Progenitor cell of endocrine pancreas (in vitro differentiated cells): ENCODE results near the gene NHP2. TPM values are rescaled to one million over a fixed set of nuclear protein-coding genes. Genes with fewer than 3 reads are reported as not detected.

Source experiments
- DNase-seq: peaks from one replicate; pipeline ENCODE4 v3.0.0; 2021; ENCODE audit warnings: low spot score; ENCODE audit not compliant: unreplicated experiment
- H3K27ac Mint-ChIP-seq: 2 replicates; pipeline ENCODE4 v1.8.0; 2021; ENCODE audit warnings: mild to moderate bottlenecking, moderate library complexity, mixed read lengths
- H3K27me3 Mint-ChIP-seq: 2 replicates; pipeline ENCODE4 v1.8.0; 2021; ENCODE audit warnings: mixed read lengths
- H3K36me3 Mint-ChIP-seq: 2 replicates; pipeline ENCODE4 v1.8.0; 2022; ENCODE audit warnings: mixed read lengths; ENCODE audit not compliant: insufficient read depth
- H3K4me1 Mint-ChIP-seq: 2 replicates; pipeline ENCODE4 v1.8.0; 2021; ENCODE audit warnings: low read depth, mixed read lengths
- H3K4me3 Mint-ChIP-seq: 2 replicates; pipeline ENCODE4 v1.8.0; 2021; ENCODE audit warnings: low read depth, mild to moderate bottlenecking, moderate library complexity, mixed read lengths
- H3K9me3 Mint-ChIP-seq: 2 replicates; pipeline ENCODE4 v1.8.0; 2021; ENCODE audit warnings: low read depth, mixed read lengths
- total RNA-seq: library from RNA; stranded (reverse); gene quantifications from 2 replicates; pipeline ENCODE4 v1.2.1, GENCODE V29; 2021
- TF ChIP-seq, protein P1 (sequence below): fragments of 200-600 bp; sonication (generic); IDR thresholded peaks from one replicate; pipeline ENCODE4 v1.5.0; 2021; ENCODE audit warnings: antibody characterized with exemption, mild to moderate bottlenecking; ENCODE audit not compliant: unreplicated experiment

The NHP2 gene
- total RNA-seq, 1 donor from 2014 or later = 114 TPM

DNA sequence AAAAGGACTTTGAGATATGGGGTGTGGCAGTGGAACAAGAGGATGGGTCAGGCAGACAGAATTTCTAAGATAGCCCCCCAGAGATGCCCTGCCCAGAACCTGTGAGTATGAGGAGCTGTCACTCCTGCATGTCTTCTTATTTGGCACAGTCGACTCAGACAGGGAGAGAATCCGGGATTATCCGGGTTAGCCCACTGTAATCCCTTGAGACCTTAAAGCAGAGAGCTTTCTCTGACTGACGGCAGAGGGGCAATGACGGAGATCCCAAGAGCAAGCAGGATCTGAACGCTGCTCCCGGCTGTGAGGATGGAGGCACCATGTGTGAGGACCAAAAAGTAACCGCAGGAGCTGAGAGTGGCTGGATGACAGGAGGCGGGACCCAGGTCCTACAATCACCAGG lies 8.8 kb upstream of the NHP2 start:
- Mint-ChIP-seq H3K4me3 (no peak overlapping the region), H3K27ac (no peak overlapping the region), H3K9me3 (no peaks in the 10 kb centered on the region), H3K27me3 (peaks cover 28% of the 10 kb centered on the region), H3K4me1 (peaks cover 4% of the 10 kb centered on the region), H3K36me3 (no peaks in the 10 kb centered on the region)
- TF ChIP-seq, protein P1, sequence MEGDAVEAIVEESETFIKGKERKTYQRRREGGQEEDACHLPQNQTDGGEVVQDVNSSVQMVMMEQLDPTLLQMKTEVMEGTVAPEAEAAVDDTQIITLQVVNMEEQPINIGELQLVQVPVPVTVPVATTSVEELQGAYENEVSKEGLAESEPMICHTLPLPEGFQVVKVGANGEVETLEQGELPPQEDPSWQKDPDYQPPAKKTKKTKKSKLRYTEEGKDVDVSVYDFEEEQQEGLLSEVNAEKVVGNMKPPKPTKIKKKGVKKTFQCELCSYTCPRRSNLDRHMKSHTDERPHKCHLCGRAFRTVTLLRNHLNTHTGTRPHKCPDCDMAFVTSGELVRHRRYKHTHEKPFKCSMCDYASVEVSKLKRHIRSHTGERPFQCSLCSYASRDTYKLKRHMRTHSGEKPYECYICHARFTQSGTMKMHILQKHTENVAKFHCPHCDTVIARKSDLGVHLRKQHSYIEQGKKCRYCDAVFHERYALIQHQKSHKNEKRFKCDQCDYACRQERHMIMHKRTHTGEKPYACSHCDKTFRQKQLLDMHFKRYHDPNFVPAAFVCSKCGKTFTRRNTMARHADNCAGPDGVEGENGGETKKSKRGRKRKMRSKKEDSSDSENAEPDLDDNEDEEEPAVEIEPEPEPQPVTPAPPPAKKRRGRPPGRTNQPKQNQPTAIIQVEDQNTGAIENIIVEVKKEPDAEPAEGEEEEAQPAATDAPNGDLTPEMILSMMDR = no peak
- no peak for DNase-seq

DNA sequence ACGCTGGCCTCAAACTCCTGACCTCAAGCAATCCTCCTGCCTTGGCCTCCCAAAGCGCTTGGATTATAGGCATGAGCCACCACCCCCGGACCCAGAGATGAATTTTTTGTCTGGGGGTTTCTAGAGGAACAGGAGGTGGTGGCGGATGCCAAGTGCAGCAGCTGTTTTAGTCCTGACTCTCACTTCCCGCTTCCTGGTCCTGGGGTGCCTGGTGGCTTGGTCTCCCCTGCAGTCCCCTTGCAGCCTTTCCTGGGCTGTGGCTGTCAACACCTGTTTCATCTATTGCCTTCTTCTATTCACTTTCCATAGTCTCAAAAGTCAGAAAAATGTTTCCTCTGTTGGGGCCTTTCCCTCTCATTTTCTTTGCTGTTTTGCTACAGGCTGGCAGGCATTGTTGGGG lies 6.5 kb upstream of the NHP2 start:
- peak overlapping the region; percentile 63 for H3K27ac Mint-ChIP-seq
- H3K27me3 Mint-ChIP-seq = peaks cover 28% of the 10 kb centered on the region
- peaks cover 4% of the 10 kb centered on the region for H3K4me1 Mint-ChIP-seq

DNA sequence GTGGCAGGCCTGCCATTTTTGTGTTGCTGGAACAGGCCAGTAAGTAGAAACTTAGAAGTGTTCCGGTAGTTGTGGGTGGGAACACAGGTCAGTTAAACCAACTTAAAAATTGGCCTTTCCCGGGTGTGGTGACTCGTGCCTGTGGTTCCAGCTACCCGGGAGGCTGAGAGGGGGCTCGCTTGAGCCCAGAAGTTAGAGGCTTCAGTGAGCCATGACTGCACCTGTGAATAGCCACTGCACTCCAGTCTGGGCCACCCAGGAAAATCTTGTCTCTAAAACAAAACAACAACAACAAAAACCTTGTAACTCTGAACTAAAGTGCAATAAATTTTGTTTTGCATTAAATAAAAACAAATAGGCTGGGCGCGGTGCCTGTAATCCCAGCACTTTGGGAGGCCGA lies 1.4 kb upstream of the NHP2 start:
- H3K9me3 Mint-ChIP-seq = no peaks in the 10 kb centered on the region
- no peaks in the 10 kb centered on the region for H3K27me3 Mint-ChIP-seq
- DNase-seq = no peak
- H3K4me1 Mint-ChIP-seq = peaks cover 8% of the 10 kb centered on the region
- H3K36me3 Mint-ChIP-seq = peaks cover 4% of the 10 kb centered on the region
- H3K27ac Mint-ChIP-seq = no peak overlapping the region
- TF ChIP-seq, protein P1 = no peak
- H3K4me3 Mint-ChIP-seq = no peak overlapping the region

More for the DNA sequence above, 6.5 kb upstream of the NHP2 start:
- Mint-ChIP-seq H3K4me3 (no peak overlapping the region), H3K36me3 (no peaks in the 10 kb centered on the region), H3K9me3 (no peaks in the 10 kb centered on the region)
- DNase-seq = no peak
- TF ChIP-seq, protein P1 = no peak

GRCh38 chr5:178152491-178153444 lies 917 bp downstream of the NHP2 start:
- TF ChIP-seq, protein P1 = no peak
- Mint-ChIP-seq H3K27me3 (no peaks in the 10 kb centered on the region), H3K27ac (peak overlapping the region; percentile 76), H3K4me3 (peak overlapping the region; percentile 95), H3K4me1 (peaks cover 8% of the 10 kb centered on the region), H3K9me3 (no peaks in the 10 kb centered on the region), H3K36me3 (peaks cover 6% of the 10 kb centered on the region)
- no peak for DNase-seq

DNA sequence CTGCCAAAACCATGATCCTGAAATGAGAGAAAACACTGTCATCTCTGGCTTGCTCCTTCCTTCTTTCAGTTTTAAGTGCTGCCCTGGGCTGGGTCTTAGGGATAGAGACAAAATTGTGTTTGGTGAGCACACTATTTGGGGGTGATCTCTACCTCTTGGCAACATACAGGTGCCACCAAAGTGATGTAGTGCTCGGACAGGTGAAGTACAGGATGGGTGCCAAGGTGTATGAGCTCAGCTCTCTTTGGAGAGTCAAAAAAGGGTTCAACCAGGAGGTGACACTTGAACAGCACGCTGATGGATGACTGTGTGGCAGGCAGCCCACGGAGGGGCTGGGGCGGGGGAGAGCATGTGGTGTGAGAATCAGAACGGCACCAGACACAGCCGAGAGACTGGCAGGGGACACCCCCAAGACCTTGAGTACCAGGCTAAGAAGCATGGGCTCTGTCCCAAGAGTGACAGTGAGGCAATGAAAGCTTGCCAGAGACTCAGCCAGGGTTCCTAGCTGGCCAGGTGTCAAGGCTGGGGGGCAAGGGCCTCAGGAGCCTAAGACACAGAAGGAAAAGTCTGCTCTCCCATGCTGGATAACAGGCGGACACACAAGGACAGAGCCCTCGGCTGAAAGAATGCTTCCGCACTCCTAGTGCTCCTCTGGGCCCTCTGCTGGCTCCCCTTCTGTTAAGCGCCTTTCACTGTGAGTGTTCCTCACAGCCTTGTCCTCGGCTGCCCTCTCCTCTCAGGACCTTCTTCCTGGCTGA lies 2.5 kb downstream of the NHP2 start:
- TF ChIP-seq, protein P1 = no peak
- DNase-seq = no peak
- Mint-ChIP-seq H3K36me3 (peaks cover 9% of the 10 kb centered on the region), H3K9me3 (no peaks in the 10 kb centered on the region), H3K27ac (no peak overlapping the region), H3K27me3 (no peaks in the 10 kb centered on the region), H3K4me1 (peaks cover 8% of the 10 kb centered on the region), H3K4me3 (peak overlapping the region; percentile 44)
